ENCODE data around the gene IRAK2.

The IRAK2 gene

DNA sequence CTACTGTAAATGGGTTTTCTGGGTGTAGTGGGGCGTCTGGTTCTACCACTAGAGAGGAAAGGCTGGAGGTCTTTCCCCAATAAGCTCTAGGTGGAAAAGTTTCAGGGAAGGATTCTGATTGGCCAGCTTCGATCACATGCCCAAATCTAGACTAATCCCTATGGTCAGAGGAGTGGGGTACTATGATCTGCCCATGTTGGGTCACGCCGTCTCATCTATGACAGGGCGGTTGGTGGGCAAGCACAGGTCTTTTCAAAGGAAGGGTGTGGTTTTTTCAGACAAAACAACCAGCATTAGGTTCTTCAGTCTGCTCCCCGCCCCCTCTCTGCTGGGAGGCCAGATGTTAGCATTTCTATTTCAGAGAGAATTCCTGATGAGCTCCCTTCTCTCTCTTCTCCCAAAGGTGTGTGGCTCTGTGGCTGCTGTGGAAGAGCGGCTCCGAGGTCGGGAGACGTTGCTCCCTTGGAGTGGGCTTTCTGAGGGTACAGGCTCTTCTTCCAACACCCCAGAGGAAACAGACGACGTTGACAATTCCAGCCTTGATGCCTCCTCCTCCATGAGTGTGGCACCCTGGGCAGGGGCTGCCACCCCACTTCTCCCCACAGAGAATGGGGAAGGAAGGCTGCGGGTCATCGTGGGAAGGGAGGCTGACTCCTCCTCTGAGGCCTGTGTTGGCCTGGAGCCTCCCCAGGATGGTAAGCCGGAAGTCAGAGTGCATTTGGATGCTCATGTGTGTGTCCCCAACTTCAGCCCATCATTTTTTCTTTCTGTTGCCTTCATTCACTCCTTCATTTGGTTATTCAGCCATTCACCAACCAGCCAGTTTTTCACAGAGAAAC lies 73.8 kb downstream of the IRAK2 start:
- TF ChIP-seq, protein P1, sequence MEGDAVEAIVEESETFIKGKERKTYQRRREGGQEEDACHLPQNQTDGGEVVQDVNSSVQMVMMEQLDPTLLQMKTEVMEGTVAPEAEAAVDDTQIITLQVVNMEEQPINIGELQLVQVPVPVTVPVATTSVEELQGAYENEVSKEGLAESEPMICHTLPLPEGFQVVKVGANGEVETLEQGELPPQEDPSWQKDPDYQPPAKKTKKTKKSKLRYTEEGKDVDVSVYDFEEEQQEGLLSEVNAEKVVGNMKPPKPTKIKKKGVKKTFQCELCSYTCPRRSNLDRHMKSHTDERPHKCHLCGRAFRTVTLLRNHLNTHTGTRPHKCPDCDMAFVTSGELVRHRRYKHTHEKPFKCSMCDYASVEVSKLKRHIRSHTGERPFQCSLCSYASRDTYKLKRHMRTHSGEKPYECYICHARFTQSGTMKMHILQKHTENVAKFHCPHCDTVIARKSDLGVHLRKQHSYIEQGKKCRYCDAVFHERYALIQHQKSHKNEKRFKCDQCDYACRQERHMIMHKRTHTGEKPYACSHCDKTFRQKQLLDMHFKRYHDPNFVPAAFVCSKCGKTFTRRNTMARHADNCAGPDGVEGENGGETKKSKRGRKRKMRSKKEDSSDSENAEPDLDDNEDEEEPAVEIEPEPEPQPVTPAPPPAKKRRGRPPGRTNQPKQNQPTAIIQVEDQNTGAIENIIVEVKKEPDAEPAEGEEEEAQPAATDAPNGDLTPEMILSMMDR (conservative IDR thresholded peaks at IDR 0.05) = no peak
- TF ChIP-seq ZFX (IDR thresholded peaks at IDR 0.05) = no peak
- H3K27ac ChIP-seq = no peak overlapping the region

DNA sequence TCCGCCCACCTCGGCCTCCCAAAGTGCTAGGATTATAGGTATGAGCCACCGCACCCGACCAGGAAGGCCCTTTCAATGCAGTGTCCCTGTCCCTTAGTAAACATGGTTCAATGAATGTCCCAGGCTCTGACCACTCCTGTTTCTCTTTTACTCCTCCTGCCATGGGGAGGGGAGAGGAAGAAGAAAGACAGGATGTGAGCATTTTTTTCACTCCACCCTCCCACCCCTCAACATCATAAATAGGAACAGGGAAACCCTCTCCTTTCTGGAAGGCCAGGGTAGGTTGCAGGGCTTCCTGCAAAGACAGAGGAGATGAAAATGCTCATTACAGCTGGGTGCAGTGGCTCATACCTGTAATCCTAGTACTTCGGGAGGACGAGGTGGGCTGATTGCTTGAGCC lies 76.1 kb downstream of the IRAK2 start:
- TF ChIP-seq ZFX (IDR thresholded peaks at IDR 0.05) = no peak
- TF ChIP-seq, protein P1 (conservative IDR thresholded peaks at IDR 0.05) = no peak
- no peak overlapping the region for H3K27ac ChIP-seq

DNA sequence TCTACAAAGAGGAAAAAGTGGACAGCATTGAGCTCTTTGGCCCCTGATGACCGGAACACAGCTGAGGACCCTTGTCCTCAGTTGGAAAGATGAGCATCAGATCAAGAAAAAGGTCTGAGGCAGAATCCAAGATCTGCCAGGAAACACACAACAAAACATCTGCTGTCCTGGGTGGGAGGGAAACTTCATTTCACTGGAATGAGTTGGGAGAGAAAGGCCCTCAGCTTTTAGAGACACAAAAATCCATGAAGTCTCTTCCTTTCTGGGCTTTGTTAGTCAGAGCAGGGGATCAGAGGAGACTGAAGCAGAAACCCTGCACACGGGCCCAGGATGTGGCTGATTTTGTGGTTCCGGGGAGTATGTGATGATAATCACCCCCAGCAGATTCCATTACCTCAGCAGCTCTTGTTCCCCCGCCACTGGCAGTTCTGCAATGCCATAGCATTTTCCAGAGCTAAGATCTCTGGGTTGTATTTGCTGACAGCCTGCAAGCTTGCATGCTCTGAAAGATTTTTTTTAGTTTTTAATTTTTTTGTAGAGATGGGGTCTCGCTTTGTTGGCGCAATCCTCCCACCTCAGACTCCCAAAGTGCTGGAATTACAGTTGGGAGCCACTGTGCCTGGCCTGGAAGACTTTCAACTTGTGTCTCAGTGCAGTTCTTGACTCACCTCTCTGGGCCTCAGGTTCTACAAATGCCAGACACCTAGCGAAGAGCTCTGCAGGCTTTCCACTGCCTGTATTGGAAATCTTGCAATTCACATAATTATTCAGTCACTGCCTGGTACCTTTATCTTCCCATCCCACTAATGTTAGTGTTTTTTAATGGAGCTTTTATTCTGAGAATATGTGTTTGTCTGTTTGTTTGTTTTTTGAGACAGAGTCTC lies 77.7 kb downstream of the IRAK2 start:
- TF ChIP-seq ZFX (IDR thresholded peaks at IDR 0.05) = no peak
- TF ChIP-seq, protein P1 (conservative IDR thresholded peaks at IDR 0.05) = no peak
- no peak overlapping the region for H3K27ac ChIP-seq

DNA sequence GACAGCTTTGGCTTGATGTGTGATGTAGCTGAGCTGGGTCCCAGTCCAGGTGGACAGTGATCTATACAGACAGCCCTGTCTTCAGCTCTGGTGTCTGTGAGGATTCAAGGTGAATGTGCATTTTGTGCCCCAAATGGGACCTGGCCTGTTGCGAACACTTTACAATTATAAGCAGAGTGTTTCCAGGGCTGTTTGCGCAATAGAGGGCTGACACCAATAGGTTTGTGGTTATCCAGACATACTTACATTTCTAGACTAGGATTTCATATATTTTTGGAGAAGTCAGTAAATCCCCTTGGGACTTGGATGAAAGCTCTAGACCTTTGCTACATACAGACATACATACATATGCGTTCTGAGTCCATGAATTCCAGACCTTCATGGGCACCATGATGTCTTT lies 79.3 kb downstream of the IRAK2 start:
- TF ChIP-seq ZFX (IDR thresholded peaks at IDR 0.05) = no peak
- TF ChIP-seq, protein P1 (conservative IDR thresholded peaks at IDR 0.05) = no peak
- no peak overlapping the region for H3K27ac ChIP-seq

DNA sequence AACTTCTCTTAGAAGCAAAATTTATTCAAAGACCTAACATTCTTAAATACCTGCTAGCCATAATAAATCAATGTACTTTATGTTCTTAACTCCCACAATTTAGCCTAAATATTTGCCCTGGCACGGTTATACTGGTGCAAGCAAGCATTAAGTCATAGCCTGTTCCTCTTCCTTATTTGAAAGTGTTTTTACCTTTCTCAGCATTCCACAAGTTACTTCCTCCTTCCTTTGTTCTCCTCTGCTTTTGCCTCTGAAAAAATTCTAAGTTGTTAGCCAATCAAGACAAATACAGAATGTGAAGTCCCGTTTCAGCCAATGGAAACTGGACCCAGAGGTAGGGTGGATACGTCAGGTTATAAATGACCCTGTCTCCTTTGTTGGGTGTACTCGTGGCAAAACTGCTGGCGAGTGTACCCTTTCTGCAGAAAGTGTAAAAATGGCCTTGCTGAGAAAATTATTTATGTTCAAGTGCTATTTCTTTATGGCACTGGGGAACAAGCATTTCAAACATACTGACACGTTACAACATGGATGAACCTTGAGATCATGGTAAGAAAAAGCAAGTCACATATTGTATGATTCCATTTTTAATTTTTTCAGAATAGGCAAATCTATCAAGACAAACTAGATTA lies 80.5 kb downstream of the IRAK2 start:
- TF ChIP-seq, protein P1 (conservative IDR thresholded peaks at IDR 0.05) = no peak
- no peak for TF ChIP-seq ZFX (IDR thresholded peaks at IDR 0.05)
- no peak overlapping the region for H3K27ac ChIP-seq

DNA sequence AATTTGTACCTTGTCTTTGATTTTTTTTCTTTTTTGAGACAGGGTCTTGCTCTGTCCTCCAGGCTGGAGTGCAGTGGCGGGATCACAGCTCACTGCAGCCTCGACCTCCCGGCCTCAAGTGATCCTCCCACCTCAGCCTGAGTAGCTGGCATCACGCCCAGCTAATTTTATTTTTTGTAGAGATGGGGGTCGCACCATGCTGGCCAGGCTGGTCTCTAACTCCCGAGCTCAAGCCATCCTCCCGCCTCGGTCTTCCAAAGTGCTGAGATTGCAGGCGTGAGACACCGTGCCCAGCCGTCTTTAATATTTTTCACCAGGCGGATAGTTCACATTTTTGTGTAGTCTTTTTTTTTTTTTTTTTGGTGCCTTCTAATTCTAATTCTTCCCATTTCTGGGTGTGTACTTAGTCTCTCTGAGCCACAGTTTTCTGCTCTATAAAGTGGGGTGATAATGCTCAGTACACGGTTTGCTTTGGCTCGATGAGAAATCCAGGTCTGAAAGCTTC lies 83.0 kb downstream of the IRAK2 start:
- peak overlapping the region; percentile 84; the same call in 1 of the 2 replicates for H3K27ac ChIP-seq
- TF ChIP-seq, protein P1 (conservative IDR thresholded peaks at IDR 0.05) = no peak
- no peak for TF ChIP-seq ZFX (IDR thresholded peaks at IDR 0.05)
